GM18951 (cell line): ENCODE results near the gene NLRP5.

Source experiments
- POLR2A ChIP-seq: IDR thresholded peaks from 4 replicates; pipeline ENCODE4 v1.6.1; 2011; ENCODE audit warnings: mild to moderate bottlenecking; ENCODE audit not compliant: insufficient read length, insufficient read depth; ENCODE audit errors: extremely low read depth
- in situ Hi-C: fragments of 300-500 bp; cut with MboI; formaldehyde crosslinking; loops from one replicate; pipeline ENCODE4 v1.12.0; 2022; ENCODE audit warnings: low sequenced_read_pairs, mixed read lengths, inconsistent platforms; ENCODE audit not compliant: unreplicated experiment

Gene NLRP5

GRCh38 chr19:56106993-56107392 is 120.4 kb downstream of the NLRP5 start:
- no peak for TF ChIP-seq POLR2A
- in situ Hi-C loops = no loop called here

GRCh38 chr19:56107626-56108351 is 121.2 kb downstream of the NLRP5 start:
- TF ChIP-seq POLR2A = peak; percentile 10
- in situ Hi-C loops = no loop called here

GRCh38 chr19:56108447-56109195 is 122.0 kb downstream of the NLRP5 start:
- in situ Hi-C loops = no loop called here

GRCh38 chr19:56109226-56109625 is 122.7 kb downstream of the NLRP5 start:
- no peak for TF ChIP-seq POLR2A
- in situ Hi-C loops = no loop called here

More at GRCh38 chr19:56108447-56109195, 122.0 kb downstream of the NLRP5 start:
- no peak for TF ChIP-seq POLR2A

GRCh38 chr19:56110515-56111448 is 124.2 kb downstream of the NLRP5 start:
- TF ChIP-seq POLR2A = no peak
- in situ Hi-C loops = no loop called here
